Tibial artery (tissue), 4 donors: Measurements from ENCODE around the gene FGF12.

Experiments
- DNase-seq, 2 donors: peaks; one replicate each; pipeline ENCODE4 v3.0.0-alpha.2; 2019
- H3K27ac ChIP-seq, 2 donors: fragments of 200-600 bp; sonication (generic) in 1 of 2; 1 replicate in 1 of 2; 2 replicates in 1 of 2; pipeline ENCODE4 v1.5.1; 2018 to 2019; ENCODE audit warnings: mild to moderate bottlenecking in 1 of 2
- H3K27me3 ChIP-seq, 2 donors: fragments of 200-600 bp; sonication (generic) in 1 of 2; one replicate each; pipeline versions ENCODE4 v1.5.1 to v1.6.0; 2016 to 2019
- H3K36me3 ChIP-seq, 3 donors: fragments of 200-600 bp; sonication (generic) in 2 of 3; one replicate each; pipeline ENCODE4 v1.5.1; 2016 to 2019; ENCODE audit warnings: mild to moderate bottlenecking in 2 of 3
- H3K4me1 ChIP-seq, 4 donors: fragments of 200-600 bp; sonication (generic) in 2 of 4; 1 replicate in 3 of 4; 2 replicates in 1 of 4; pipeline ENCODE4 v1.5.1; 2016 to 2019
- H3K4me3 ChIP-seq, 2 donors: fragments of 200-600 bp; sonication (generic) in 1 of 2; 1 replicate in 1 of 2; 2 replicates in 1 of 2; pipeline ENCODE4 v1.5.1; 2018 to 2019; ENCODE audit warnings: mild to moderate bottlenecking in 2 of 2
- H3K9me3 ChIP-seq, 3 donors: fragments of 200-600 bp; sonication (generic) in 1 of 3; one replicate each; pipeline ENCODE4 v1.5.1; 2016 to 2019
- CTCF ChIP-seq, 2 experiments: fragments of 200-600 bp in 1 of 2; fragments of 450-650 bp in 1 of 2; IDR thresholded peaks; one replicate each; pipeline ENCODE4 v1.5.1; 2017 to 2019; ENCODE audit warnings: antibody characterized with exemption in 2 of 2, mild to moderate bottlenecking in 1 of 2, moderate library complexity in 1 of 2
- intact Hi-C: fragments of 100-400 bp; cut with DNase I; formaldehyde crosslinking; loops from one replicate; pipeline ENCODE4 v1.15.0; 2023; ENCODE audit warnings: low total_unique reads

Gene FGF12

GRCh38 chr3:192684151-192684550, 43.2 kb downstream of the FGF12 start:
- H3K4me1 ChIP-seq, result no peaks in the 10 kb centered on the region
- no peaks in the 10 kb centered on the region for H3K9me3 ChIP-seq
- no peaks in the 10 kb centered on the region for H3K36me3 ChIP-seq
- DNase-seq, result no peak
- no peak overlapping the region for H3K27ac ChIP-seq
- intact Hi-C loops, result no loop called here
- H3K4me3 ChIP-seq, result no peak overlapping the region
- TF ChIP-seq CTCF (IDR thresholded peaks at IDR 0.05), result no peak
- H3K27me3 ChIP-seq, result no peaks in the 10 kb centered on the region

- Histone ChIP-seq H3K27me3 (no peaks in the 10 kb centered on the region), H3K4me1 (no peaks in the 10 kb centered on the region), H3K4me3 (no peak overlapping the region), H3K9me3 (no peaks in the 10 kb centered on the region), H3K36me3 (no peaks in the 10 kb centered on the region), H3K27ac (no peak overlapping the region)
- TF ChIP-seq CTCF (IDR thresholded peaks at IDR 0.05), result no peak
- DNase-seq, result no peak
- intact Hi-C loops, result no loop called here
These were observed 51.2 kb downstream of the FGF12 start for GRCh38 chr3:192675958-192676649.

- H3K4me1 ChIP-seq, result no peaks in the 10 kb centered on the region
- intact Hi-C loops, result no loop called here
- H3K4me3 ChIP-seq, result no peak overlapping the region
- no peaks in the 10 kb centered on the region for H3K36me3 ChIP-seq
- H3K27me3 ChIP-seq, result no peaks in the 10 kb centered on the region
- no peak overlapping the region for H3K27ac ChIP-seq
- H3K9me3 ChIP-seq, result no peaks in the 10 kb centered on the region
- no peak for DNase-seq
- TF ChIP-seq CTCF (IDR thresholded peaks at IDR 0.05), result no peak
These were observed 71.7 kb downstream of the FGF12 start for GRCh38 chr3:192655628-192656027.

GRCh38 chr3:192655040-192655439, 72.3 kb downstream of the FGF12 start:
- H3K4me1 ChIP-seq, result no peaks in the 10 kb centered on the region
- intact Hi-C loops, result no loop called here
- DNase-seq, result no peak
- no peak overlapping the region for H3K27ac ChIP-seq
- no peak overlapping the region for H3K4me3 ChIP-seq
- no peaks in the 10 kb centered on the region for H3K36me3 ChIP-seq
- no peaks in the 10 kb centered on the region for H3K9me3 ChIP-seq
- TF ChIP-seq CTCF (IDR thresholded peaks at IDR 0.05), result no peak
- H3K27me3 ChIP-seq, result no peaks in the 10 kb centered on the region

- H3K4me3 ChIP-seq, result no peak overlapping the region
- intact Hi-C loops, result no loop called here
- H3K4me1 ChIP-seq, result no peaks in the 10 kb centered on the region
- no peaks in the 10 kb centered on the region for H3K9me3 ChIP-seq
- no peak overlapping the region for H3K27ac ChIP-seq
- no peak for TF ChIP-seq CTCF (IDR thresholded peaks at IDR 0.05)
- H3K27me3 ChIP-seq, result no peaks in the 10 kb centered on the region
- no peak for DNase-seq
- no peaks in the 10 kb centered on the region for H3K36me3 ChIP-seq
These were observed 73.5 kb downstream of the FGF12 start for GRCh38 chr3:192653862-192654261.

- H3K4me3 ChIP-seq, result no peak overlapping the region
- no peak for TF ChIP-seq CTCF (IDR thresholded peaks at IDR 0.05)
- no peaks in the 10 kb centered on the region for H3K27me3 ChIP-seq
- DNase-seq, result no peak
- no peaks in the 10 kb centered on the region for H3K4me1 ChIP-seq
- H3K27ac ChIP-seq, result no peak overlapping the region
- H3K9me3 ChIP-seq, result no peaks in the 10 kb centered on the region
- intact Hi-C loops, result no loop called here
- no peaks in the 10 kb centered on the region for H3K36me3 ChIP-seq
These were observed 74.6 kb downstream of the FGF12 start for GRCh38 chr3:192652727-192653126.
